PC-3 (cell line): ENCODE results near the gene DEFB131B. TPM values are rescaled to one million over a fixed set of nuclear protein-coding genes. Genes with fewer than 3 reads are reported as not detected.

Experiments used
- ATAC-seq: fragments of 200-7000 bp; cut with Tn5 transposase; 2 replicates; pipeline ENCODE4 v1.9.1; 2020; ENCODE audit warnings: mild to moderate bottlenecking, moderate library complexity
- BruUV-seq: library from RNA; stranded (reverse); fragments of 400-500 nt; replicated peaks from 2 replicates; lab custom pipeline; 2021; lab: Mats Ljungman, UMichigan
- CTCF ChIA-PET: fragments of 300-600 bp; sonication (Branson Sonifier 250); formaldehyde crosslinking; loops from one replicate; lab custom pipeline; 2022; ENCODE audit warnings: antibody characterized with exemption; lab: Charles Lee
- POLR2A ChIA-PET: fragments of 300-600 bp; sonication (Branson Sonifier 250); formaldehyde crosslinking; loops from one replicate; lab custom pipeline; 2022; ENCODE audit warnings: antibody characterized with exemption; ENCODE audit not compliant: unreplicated experiment; lab: Charles Lee
- DNase-seq: peaks from one replicate; pipeline ENCODE4 v3.0.0-alpha.2; 2015
- H2AFZ ChIP-seq: fragments of 300-600 bp; sonication (generic); 2 replicates; pipeline ENCODE4 v1.6.0; 2016; ENCODE audit warnings: antibody characterized with exemption, low read length
- H3F3A ChIP-seq: fragments of 300-600 bp; sonication (generic); one replicate; pipeline ENCODE4 v1.6.0; 2017; ENCODE audit warnings: antibody characterized with exemption, low read length, control low read depth, mild to moderate bottlenecking; ENCODE audit not compliant: unreplicated experiment
- H3K27ac ChIP-seq: fragments of 300-600 bp; sonication (generic); 2 replicates; pipeline ENCODE4 v1.5.1; 2016; ENCODE audit warnings: mild to moderate bottlenecking, low read length
- H3K27me3 ChIP-seq: fragments of 300-600 bp; sonication (generic); 2 replicates; pipeline ENCODE4 v1.6.1; 2016; ENCODE audit warnings: low read length, mixed read lengths
- H3K36me3 ChIP-seq: fragments of 300-600 bp; sonication (generic); 2 replicates; pipeline ENCODE4 v1.6.1; 2016; ENCODE audit warnings: low read depth, mixed run types, low read length, mixed read lengths
- H3K4me1 ChIP-seq: fragments of 300-600 bp; sonication (generic); 2 replicates; pipeline ENCODE4 v1.5.1; 2016; ENCODE audit warnings: low read length; ENCODE audit not compliant: insufficient read depth
- H3K4me2 ChIP-seq: fragments of 300-600 bp; sonication (generic); 2 replicates; pipeline ENCODE4 v1.6.0; 2016; ENCODE audit warnings: low read length
- H3K4me3 ChIP-seq: fragments of 300-600 bp; sonication (generic); 2 replicates; pipeline ENCODE4 v1.5.1; 2016; ENCODE audit warnings: mild to moderate bottlenecking, low read length, mixed read lengths
- H3K79me2 ChIP-seq: fragments of 300-600 bp; sonication (generic); 2 replicates; pipeline ENCODE4 v1.6.1; 2017; ENCODE audit warnings: low read length, mixed read lengths
- H3K9ac ChIP-seq: fragments of 300-600 bp; sonication (generic); 2 replicates; pipeline ENCODE4 v1.6.0; 2016; ENCODE audit warnings: mild to moderate bottlenecking, low read length
- H3K9me2 ChIP-seq: fragments of 300-600 bp; sonication (generic); replicated peaks from 2 replicates; pipeline ENCODE4 v1.6.1; 2016; ENCODE audit warnings: mixed run types, low read length, mixed read lengths
- H3K9me3 ChIP-seq: fragments of 300-600 bp; sonication (generic); 2 replicates; pipeline ENCODE4 v1.6.1; 2016; ENCODE audit warnings: low read length, mixed read lengths
- H4K20me1 ChIP-seq: fragments of 300-600 bp; sonication (generic); 2 replicates; pipeline ENCODE4 v1.6.1; 2016; ENCODE audit warnings: low read length, mixed read lengths
- CTCF ChIP-seq: fragments of 300-600 bp; sonication (generic); conservative IDR thresholded peaks from 2 replicates; pipeline ENCODE4 v1.5.1; 2017; ENCODE audit warnings: antibody characterized with exemption, low read depth, mild to moderate bottlenecking, low read length
- EZH2 ChIP-seq: fragments of 300-600 bp; sonication (generic); IDR thresholded peaks from one replicate; pipeline ENCODE4 v1.6.1; 2017; ENCODE audit warnings: antibody characterized with exemption, mild to moderate bottlenecking, low read length; ENCODE audit not compliant: unreplicated experiment
- EZH2phosphoT487 ChIP-seq: fragments of 300-600 bp; sonication (generic); IDR thresholded peaks from 2 replicates; pipeline ENCODE4 v1.6.1; 2018; ENCODE audit warnings: mild to moderate bottlenecking, antibody characterized with exemption, low read length, borderline replicate concordance
- intact Hi-C: fragments of 100-400 bp; cut with micrococcal nuclease; formaldehyde crosslinking; loops from 2 replicates; pipeline ENCODE4 v1.9.0; 2023
- total RNA-seq: library from RNA; depleted of rRNA; stranded (reverse); fragments of >200 nt; gene quantifications from 2 replicates; pipeline ENCODE4 v1.2.3, GENCODE V29; 2014; rRNA removed

DEFB131B gene
- total RNA-seq, 1 experiment from 2014 or later: not detected

- ATAC-seq: no peak
- peaks cover 18% of the 10 kb centered on the region for H4K20me1 ChIP-seq
- intact Hi-C loops: no loop called here
Measured at GRCh38 chr11:71933141-71933933, 55.1 kb downstream of the DEFB131B start.

More at GRCh38 chr11:71933141-71933933, 55.1 kb downstream of the DEFB131B start:
- H3K4me2 ChIP-seq: no peak overlapping the region
- no peaks in the 10 kb centered on the region for H3K27me3 ChIP-seq
- no peaks in the 10 kb centered on the region for H3F3A ChIP-seq
- H3K4me1 ChIP-seq: peaks cover 22% of the 10 kb centered on the region
- no peak overlapping the region for H2AFZ ChIP-seq
- no peak overlapping the region for H3K9ac ChIP-seq
- no peak for DNase-seq
- H3K79me2 ChIP-seq: peaks cover 98% of the 10 kb centered on the region
- CTCF ChIA-PET: no interaction called here
- H3K36me3 ChIP-seq: peaks cover 5% of the 10 kb centered on the region; the same call in 1 of the 2 replicates
- no TSS peak for BruUV-seq
- H3K9me2 ChIP-seq: no peaks in the 10 kb centered on the region
- TF ChIP-seq EZH2phosphoT487: no peak
- no peak for TF ChIP-seq EZH2
- no peak for TF ChIP-seq CTCF
- H3K4me3 ChIP-seq: no peak overlapping the region
- H3K9me3 ChIP-seq: no peaks in the 10 kb centered on the region
- POLR2A ChIA-PET: no interaction called here
- no peak overlapping the region for H3K27ac ChIP-seq

Other genes starting within 250 kb of the DEFB131B start
- gene DEFB108B, start 45.3 kb upstream of the DEFB131B start, total RNA-seq: not detected in 2 replicates
- gene XNDC1N, start 50.1 kb downstream of the DEFB131B start, total RNA-seq: 5.0 and 14.0 TPM in 2 replicates
- 37.3 and 40.2 TPM in 2 replicates for gene RNF121, start 50.6 kb downstream of the DEFB131B start, total RNA-seq
- gene IL18BP, start 120.5 kb downstream of the DEFB131B start, total RNA-seq: 6.5 and 7.2 TPM in 2 replicates
- 145 and 202 TPM in 2 replicates for gene NUMA1, start 202.1 kb downstream of the DEFB131B start, total RNA-seq
- 5.8 and 6.6 TPM in 2 replicates for gene LRRC51, start 202.4 kb downstream of the DEFB131B start, total RNA-seq
- gene LAMTOR1, start 224.8 kb downstream of the DEFB131B start, total RNA-seq: 160 and 169 TPM in 2 replicates
- gene TOMT, start 227.5 kb downstream of the DEFB131B start, total RNA-seq: not detected in 2 replicates
- 65.4 and 68.8 TPM in 2 replicates for gene ANAPC15, start 234.2 kb downstream of the DEFB131B start, total RNA-seq